Thoracic aorta endothelial cell (primary cell): ENCODE results near the gene ATP5PD. TPM values are rescaled to one million over a fixed set of nuclear protein-coding genes. Genes with fewer than 3 reads are reported as not detected.

Experiments used
- small RNA-seq: library from RNA; depleted of rRNA; stranded (forward); fragments of <200 nt; gene quantifications from one replicate; pipeline ENCODE3, GENCODE V24; 2012
- total RNA-seq: library from RNA; depleted of rRNA; stranded (reverse); fragments of >200 nt; gene quantifications from 2 replicates; pipeline ENCODE4 v1.2.3, GENCODE V29; 2012

ATP5PD gene
- total RNA-seq: 270 and 332 TPM in 2 replicates

GRCh38 chr17:75046407-75047289 is at the start of gene ATP5PD, which contains the start of gene KCTD2:
ATP5PD (minus strand) TSS chr17:75046969; CDS start chr17:75042650, 4,319 bp downstream.
KCTD2 (plus strand) TSS chr17:75047225; CDS start chr17:75047251, 26 bp downstream.

GRCh38 chr17:75087558-75088453 is 41.0 kb upstream of the ATP5PD start, which contains the start of gene SLC16A5:
SLC16A5 (plus strand) TSS chr17:75087954; CDS start chr17:75093637, 5,683 bp downstream.

GRCh38 chr17:75012346-75013091 is 34.2 kb downstream of the ATP5PD start, which contains the start of gene MRPL58:
MRPL58 (plus strand) TSS chr17:75012670; CDS start chr17:75012687, 17 bp downstream.

Small RNAs within 50 kb of the gene (small RNA-seq; reads per million reads assigned to genes)
- not detected for gene AC111186.1
- not detected for gene RF00019
- gene RN7SL573P: not detected
- gene RNU6-362P: not detected

Other genes starting within 250 kb of the ATP5PD start
- gene GRIN2C, start 187.1 kb downstream of the ATP5PD start, total RNA-seq: 0.07 and 0.53 TPM in 2 replicates
- 39.8 and 42.3 TPM in 2 replicates for gene FDXR, start 174.0 kb downstream of the ATP5PD start, total RNA-seq
- not detected in 2 replicates for gene FADS6, start 153.3 kb downstream of the ATP5PD start, total RNA-seq
- not detected in 2 replicates for gene USH1G, start 123.7 kb downstream of the ATP5PD start, total RNA-seq
- gene OTOP2, start 122.7 kb downstream of the ATP5PD start, total RNA-seq: not detected in 2 replicates
- gene OTOP3, start 111.1 kb downstream of the ATP5PD start, total RNA-seq: not detected in 2 replicates
- gene HID1, start 74.2 kb downstream of the ATP5PD start, total RNA-seq: 14.9 and 28.4 TPM in 2 replicates
- gene CDR2L, start 59.3 kb downstream of the ATP5PD start, total RNA-seq: 23.1 and 27.4 TPM in 2 replicates
- 32.2 and 38.1 TPM in 2 replicates for gene MRPL58, start 34.3 kb downstream of the ATP5PD start, total RNA-seq
- gene KCTD2, start 256 bp upstream of the ATP5PD start, total RNA-seq: 16.6 and 17.2 TPM in 2 replicates
- 4.7 and 11.6 TPM in 2 replicates for gene SLC16A5, start 41.0 kb upstream of the ATP5PD start, total RNA-seq
- gene ARMC7, start 63.0 kb upstream of the ATP5PD start, total RNA-seq: 4.5 TPM in 2 replicates
- gene NT5C, start 84.8 kb upstream of the ATP5PD start, total RNA-seq: 11.7 and 13.0 TPM in 2 replicates
- gene JPT1, start 107.5 kb upstream of the ATP5PD start, total RNA-seq: 321 and 330 TPM in 2 replicates
- gene SUMO2, start 136.0 kb upstream of the ATP5PD start, total RNA-seq: 106 and 124 TPM in 2 replicates
- 54.8 and 62.4 TPM in 2 replicates for gene NUP85, start 158.7 kb upstream of the ATP5PD start, total RNA-seq
- 15.3 and 18.8 TPM in 2 replicates for gene GGA3, start 214.6 kb upstream of the ATP5PD start, total RNA-seq
- gene MRPS7, start 214.9 kb upstream of the ATP5PD start, total RNA-seq: 61.2 and 82.3 TPM in 2 replicates
- 9.4 and 10.9 TPM in 2 replicates for gene MIF4GD, start 224.3 kb upstream of the ATP5PD start, total RNA-seq
- 13.4 and 14.0 TPM in 2 replicates for gene SLC25A19, start 242.5 kb upstream of the ATP5PD start, total RNA-seq